DND-41 (cell line): ENCODE measurements around the gene NBAS.
A peak's percentile ranks its signal among the peaks of the same experiment; 100 is the strongest.

Experiments used
- ATAC-seq: fragments of 200-7000 bp; cut with Tn5 transposase; 3 replicates; pipeline ENCODE4 v1.9.1; 2021; ENCODE audit warnings: low read depth; ENCODE audit not compliant: insufficient read depth
- DNase-seq: peaks from one replicate; pipeline ENCODE4 v3.0.0-alpha.2; 2020
- H2AFZ ChIP-seq: 2 replicates; pipeline ENCODE4 v1.6.0; 2012; ENCODE audit warnings: low read depth, low read length
- H3K27ac ChIP-seq: 2 replicates; pipeline ENCODE4 v1.5.1; 2012; ENCODE audit warnings: low read length, inconsistent platforms
- H3K27me3 ChIP-seq: fragments of 200-600 bp; sonication (generic); 2 replicates; pipeline ENCODE4 v1.6.0; 2012; ENCODE audit warnings: low read length, mild to moderate bottlenecking, inconsistent platforms; ENCODE audit not compliant: insufficient read depth, poor library complexity
- H3K36me3 ChIP-seq: 2 replicates; pipeline ENCODE4 v1.5.1; 2012; ENCODE audit warnings: low read length, inconsistent platforms; ENCODE audit not compliant: insufficient read depth
- H3K4me1 ChIP-seq: 2 replicates; pipeline ENCODE4 v1.5.1; 2012; ENCODE audit warnings: mild to moderate bottlenecking, low read length; ENCODE audit not compliant: insufficient read depth
- H3K4me2 ChIP-seq: 2 replicates; pipeline ENCODE4 v1.6.0; 2012; ENCODE audit warnings: mild to moderate bottlenecking, moderate library complexity, low read length, inconsistent platforms; ENCODE audit not compliant: insufficient read depth
- H3K4me3 ChIP-seq, 2 experiments: fragments of 200-600 bp in 1 of 2; shearing (Covaris generic) in 1 of 2; 2 replicates each; pipeline ENCODE4 v1.5.1; 2012 to 2016; ENCODE audit warnings: inconsistent platforms in 2 of 2, low read length in 2 of 2, mild to moderate bottlenecking in 2 of 2, low read depth in 1 of 2, moderate library complexity in 1 of 2
- H3K79me2 ChIP-seq: 2 replicates; pipeline ENCODE4 v1.6.0; 2012; ENCODE audit warnings: low read length, inconsistent platforms; ENCODE audit not compliant: insufficient read depth
- H3K9ac ChIP-seq: 2 replicates; pipeline ENCODE4 v1.6.0; 2012; ENCODE audit warnings: low read depth, mild to moderate bottlenecking, inconsistent platforms, low read length, moderate library complexity
- H3K9me3 ChIP-seq: 2 replicates; pipeline ENCODE4 v1.5.1; 2012; ENCODE audit warnings: low read length, moderate library complexity, mild to moderate bottlenecking, inconsistent platforms; ENCODE audit not compliant: insufficient read depth, severe bottlenecking
- H4K20me1 ChIP-seq: 2 replicates; pipeline ENCODE4 v1.6.0; 2012; ENCODE audit warnings: low read length; ENCODE audit not compliant: insufficient read depth
- CTCF ChIP-seq: IDR thresholded peaks from 2 replicates; pipeline ENCODE4 v1.5.1; 2012; ENCODE audit warnings: borderline replicate concordance, low read length, moderate library complexity, mild to moderate bottlenecking; ENCODE audit not compliant: poor library complexity, severe bottlenecking; ENCODE audit errors: extremely low read depth
- EZH2 ChIP-seq: IDR thresholded peaks from 3 replicates; pipeline ENCODE4 v1.6.1; 2012; ENCODE audit warnings: borderline replicate concordance, low read depth, mild to moderate bottlenecking, moderate library complexity, low read length, inconsistent platforms; ENCODE audit not compliant: severe bottlenecking

Gene NBAS

GRCh38 chr2:15300624-15301573 is 260.2 kb downstream of the NBAS start:
- Histone ChIP-seq H3K4me3 (peak overlapping the region in 1 of 2 experiments; percentile 25; a peak in 2 of 4 replicates), H3K27me3 (no peaks in the 10 kb centered on the region), H3K27ac (peak overlapping the region; percentile 77), H4K20me1 (no peaks in the 10 kb centered on the region), H3K9me3 (no peaks in the 10 kb centered on the region), H3K79me2 (no peaks in the 10 kb centered on the region), H3K4me2 (peak overlapping the region; percentile 54), H3K9ac (peak overlapping the region; percentile 32), H2AFZ (0 out of 2 replicates have a peak overlapping the region, but pooled peaks have one; percentile 0), H3K36me3 (peaks cover 10% of the 10 kb centered on the region; the same call in 1 of the 2 replicates), H3K4me1 (peaks cover 46% of the 10 kb centered on the region)
- ATAC-seq (peak; percentile 73), DNase-seq (peak; percentile 57)
- TF ChIP-seq CTCF, result no peak
- TF ChIP-seq EZH2, result no peak

- no peaks in the 10 kb centered on the region for H3K27me3 ChIP-seq
- no peaks in the 10 kb centered on the region for H4K20me1 ChIP-seq
- peaks cover 46% of the 10 kb centered on the region for H3K4me1 ChIP-seq
- H3K4me2 ChIP-seq, result peak overlapping the region; percentile 54
- H3K27ac ChIP-seq, result peak overlapping the region; percentile 77
- H3K9ac ChIP-seq, result peak overlapping the region; percentile 32
- no peak for ATAC-seq
- peak overlapping the region in 1 of 2 experiments; percentile 25; a peak in 1 of 4 replicates for H3K4me3 ChIP-seq
- peaks cover 5% of the 10 kb centered on the region; the same call in 1 of the 2 replicates for H3K36me3 ChIP-seq
- TF ChIP-seq CTCF (no peak), EZH2 (no peak)
- DNase-seq, result no peak
- H3K9me3 ChIP-seq, result no peaks in the 10 kb centered on the region
- no peaks in the 10 kb centered on the region for H3K79me2 ChIP-seq
- no peak overlapping the region for H2AFZ ChIP-seq
Observed at GRCh38 chr2:15299904-15300520, 261.1 kb downstream of the NBAS start.

GRCh38 chr2:15298770-15299169 is 262.4 kb downstream of the NBAS start:
- peak overlapping the region; percentile 33; the same call in 1 of the 2 replicates for H3K9ac ChIP-seq
- DNase-seq (peak; percentile 82), ATAC-seq (peak; percentile 82)
- no peaks in the 10 kb centered on the region for H3K9me3 ChIP-seq
- H3K27ac ChIP-seq, result peak overlapping the region; percentile 75
- H3K4me1 ChIP-seq, result peaks cover 46% of the 10 kb centered on the region
- H3K4me2 ChIP-seq, result peak overlapping the region; percentile 52
- H3K36me3 ChIP-seq, result peaks cover 5% of the 10 kb centered on the region; the same call in 1 of the 2 replicates
- no peaks in the 10 kb centered on the region for H3K79me2 ChIP-seq
- no peak for TF ChIP-seq EZH2
- TF ChIP-seq CTCF, result no peak
- peak overlapping the region; percentile 48; the same call in 1 of the 2 replicates for H2AFZ ChIP-seq
- H3K27me3 ChIP-seq, result no peaks in the 10 kb centered on the region
- peak overlapping the region in 1 of 2 experiments; percentile 13; a peak in 1 of 4 replicates for H3K4me3 ChIP-seq
- H4K20me1 ChIP-seq, result no peaks in the 10 kb centered on the region
